A204.1 (cell line): ENCODE measurements around the gene CNOT3.
"Not testable (repeated sequence)": the region's sequence is repeated elsewhere in the genome, so short reads cannot be mapped to it uniquely, and the experiment has no call there.

Experiments used
- FAIRE-seq: peaks from 2 replicates; lab custom pipeline; 2012; peaks lifted over from hg19 to GRCh38; lab: Jason Lieb, UNC

The CNOT3 gene

DNA sequence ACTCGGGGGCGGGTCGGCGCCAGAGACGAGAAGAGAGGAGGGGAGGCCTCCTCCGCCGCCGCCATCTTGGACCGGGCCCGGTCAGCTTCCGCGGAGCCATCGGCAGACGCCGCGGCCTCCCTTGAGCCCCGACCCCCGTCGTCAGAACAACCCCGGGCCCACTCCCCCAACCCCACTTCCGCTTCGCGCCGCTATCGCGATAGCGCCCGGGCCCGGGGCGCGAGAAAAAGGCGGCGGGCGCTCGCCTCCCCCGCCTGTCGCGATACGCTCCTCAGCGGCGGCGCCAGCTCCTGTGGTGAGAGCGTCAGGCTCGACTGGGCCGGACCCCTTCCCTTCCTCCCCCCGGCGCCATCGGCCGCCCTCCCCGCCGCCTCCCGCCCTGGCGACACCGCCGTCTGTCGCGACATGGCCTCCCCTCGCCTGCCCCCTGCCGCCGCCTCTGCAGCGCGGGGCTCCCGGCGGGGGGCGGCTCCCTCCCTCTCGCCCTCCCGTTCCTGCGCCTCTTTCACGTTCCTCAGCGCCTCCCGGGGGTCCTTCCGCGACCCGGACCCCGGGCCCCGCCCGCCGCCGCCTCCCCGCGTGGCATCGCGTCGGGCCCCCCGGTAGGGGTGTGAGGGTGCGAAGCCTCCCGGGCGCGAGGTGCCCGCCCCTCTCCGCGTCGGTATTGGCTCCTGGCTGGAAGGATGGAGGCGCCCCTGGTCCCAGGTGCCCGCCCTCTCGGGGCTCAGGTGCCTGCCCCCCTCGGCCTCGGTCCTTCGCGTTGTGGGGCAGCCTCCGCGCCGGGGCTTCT lies at the start of gene CNOT3:
Gene CNOT3, plus strand, starts transcription at position 64 of the 790 bp plus-strand sequence. CDS start 5,217 bp downstream, outside the sequence.
- FAIRE-seq, result no peak

DNA sequence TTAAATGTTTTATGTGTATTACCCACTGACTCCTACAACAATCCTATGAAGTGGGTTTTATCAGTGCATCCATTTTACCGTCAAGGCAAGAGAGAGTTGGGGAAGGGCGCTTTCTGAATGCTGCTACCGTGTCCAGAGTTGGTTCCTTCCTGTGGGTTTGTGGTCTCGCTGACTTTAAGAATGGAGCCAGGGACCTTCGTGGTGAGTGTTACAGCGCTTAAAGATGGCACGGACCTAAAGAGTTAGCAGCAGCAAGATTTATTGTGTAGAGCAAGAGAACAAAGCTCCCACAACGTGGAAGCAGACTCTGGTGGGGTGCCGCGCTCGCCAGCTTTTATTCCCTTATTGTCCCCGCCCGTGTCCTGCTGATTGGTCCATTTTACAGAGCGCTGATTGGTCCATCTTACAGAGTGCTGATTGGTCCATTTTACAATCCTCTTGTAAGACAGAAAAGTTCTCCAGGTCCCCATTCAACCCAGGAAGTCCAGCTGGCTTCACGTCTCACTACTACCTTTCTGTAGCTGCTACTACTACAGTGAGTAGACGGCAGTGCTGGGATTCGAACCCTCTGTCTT lies 43.0 kb upstream of the CNOT3 start:
- FAIRE-seq, result no peak

DNA sequence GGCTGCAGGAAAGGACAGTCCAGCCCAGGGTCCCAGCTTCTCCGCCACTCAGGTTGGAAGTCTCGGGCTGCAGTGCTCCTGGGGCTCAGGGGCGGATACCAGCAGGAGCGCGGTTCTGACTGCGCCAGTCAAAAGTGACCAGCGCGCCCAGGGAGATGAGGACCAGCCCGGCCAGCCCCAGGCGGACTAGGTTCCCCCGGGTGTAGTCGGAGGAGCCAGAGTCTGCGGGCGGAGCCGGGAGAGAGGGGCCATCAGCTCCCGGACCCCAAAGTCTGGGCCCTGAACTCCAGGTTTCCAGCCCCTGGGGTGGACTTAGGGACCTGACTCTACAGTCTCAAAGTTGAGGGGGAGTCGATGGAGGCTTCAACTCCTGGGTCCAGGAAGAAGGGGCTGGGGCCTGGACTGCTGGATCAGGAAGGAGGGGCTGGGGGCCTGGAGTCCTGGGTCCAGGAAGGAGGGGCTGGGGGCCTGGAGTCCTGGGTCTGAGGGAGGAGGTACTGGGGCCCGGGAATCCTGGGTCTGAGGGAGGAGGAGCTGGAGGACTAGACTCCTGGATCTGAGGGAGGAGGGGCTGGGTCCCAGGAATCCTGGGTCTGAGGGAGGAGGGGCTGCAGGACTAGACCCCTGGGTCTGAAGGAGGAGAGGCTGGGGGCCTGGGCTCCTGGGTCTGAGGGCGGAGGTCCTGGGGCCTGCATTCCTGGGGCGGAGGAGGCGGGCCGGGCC lies 42.3 kb upstream of the CNOT3 start:
- FAIRE-seq, result no peak

DNA sequence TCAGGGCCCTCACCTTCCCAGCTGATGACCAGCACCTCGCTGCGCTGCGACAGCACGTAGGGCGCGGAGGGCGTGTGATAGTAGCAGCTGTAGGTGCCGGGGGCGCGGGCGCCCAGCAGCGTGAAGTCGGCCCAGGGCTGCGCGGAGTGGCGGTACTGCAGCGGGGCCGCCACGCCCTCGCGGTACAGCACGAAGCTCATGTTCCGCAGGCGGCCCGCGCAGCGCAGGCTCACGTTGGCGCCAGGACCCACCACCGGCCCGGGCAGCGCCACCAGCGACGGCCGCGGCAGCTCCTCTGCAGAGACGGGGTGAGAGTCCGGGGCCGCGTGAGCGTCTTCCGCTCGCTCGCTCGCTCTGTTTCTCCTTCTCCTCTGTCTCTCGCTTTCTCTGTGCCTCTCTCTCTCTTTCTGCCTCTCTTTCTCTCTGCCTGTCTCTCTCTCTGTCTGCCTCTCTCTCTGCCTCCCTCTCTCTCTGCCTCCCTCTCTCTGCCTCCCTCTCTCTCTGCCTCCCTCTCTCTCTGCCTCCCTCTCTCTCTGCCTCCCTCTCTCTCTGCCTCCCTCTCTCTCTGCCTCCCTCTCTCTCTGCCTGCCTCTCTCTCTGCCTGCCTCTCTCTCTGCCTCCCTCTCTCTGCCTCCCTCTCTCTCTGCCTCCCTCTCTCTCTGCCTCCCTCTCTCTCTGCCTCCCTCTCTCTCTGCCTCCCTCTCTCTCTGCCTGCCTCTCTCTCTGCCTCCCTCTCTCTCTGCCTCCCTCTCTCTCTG lies 41.5 kb upstream of the CNOT3 start:
- not testable (repeated sequence) for FAIRE-seq

DNA sequence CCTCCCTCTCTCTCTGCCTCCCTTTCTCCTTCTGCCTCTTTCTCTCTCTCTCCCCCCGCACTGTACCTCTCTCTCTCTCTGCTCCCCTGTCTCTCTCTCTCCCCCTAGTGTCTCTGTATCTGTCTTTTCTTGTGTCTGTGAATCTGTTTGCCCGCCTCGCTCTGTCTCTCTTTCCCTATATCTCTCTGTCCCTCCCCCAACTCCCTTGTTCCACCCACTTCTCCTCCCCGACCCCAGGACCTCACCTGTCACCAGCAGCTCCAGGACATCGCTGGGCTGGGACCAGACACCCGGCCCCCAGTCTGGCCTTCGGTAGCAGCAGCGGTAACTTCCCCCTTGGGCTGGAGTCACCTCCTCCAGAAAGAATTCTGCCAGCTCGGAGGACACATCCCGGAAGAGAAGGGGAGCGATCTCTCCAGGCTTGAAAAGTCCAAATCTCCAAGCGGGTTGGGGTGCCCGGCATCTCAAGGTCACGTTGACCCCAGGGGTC lies 40.9 kb upstream of the CNOT3 start:
- no peak for FAIRE-seq

DNA sequence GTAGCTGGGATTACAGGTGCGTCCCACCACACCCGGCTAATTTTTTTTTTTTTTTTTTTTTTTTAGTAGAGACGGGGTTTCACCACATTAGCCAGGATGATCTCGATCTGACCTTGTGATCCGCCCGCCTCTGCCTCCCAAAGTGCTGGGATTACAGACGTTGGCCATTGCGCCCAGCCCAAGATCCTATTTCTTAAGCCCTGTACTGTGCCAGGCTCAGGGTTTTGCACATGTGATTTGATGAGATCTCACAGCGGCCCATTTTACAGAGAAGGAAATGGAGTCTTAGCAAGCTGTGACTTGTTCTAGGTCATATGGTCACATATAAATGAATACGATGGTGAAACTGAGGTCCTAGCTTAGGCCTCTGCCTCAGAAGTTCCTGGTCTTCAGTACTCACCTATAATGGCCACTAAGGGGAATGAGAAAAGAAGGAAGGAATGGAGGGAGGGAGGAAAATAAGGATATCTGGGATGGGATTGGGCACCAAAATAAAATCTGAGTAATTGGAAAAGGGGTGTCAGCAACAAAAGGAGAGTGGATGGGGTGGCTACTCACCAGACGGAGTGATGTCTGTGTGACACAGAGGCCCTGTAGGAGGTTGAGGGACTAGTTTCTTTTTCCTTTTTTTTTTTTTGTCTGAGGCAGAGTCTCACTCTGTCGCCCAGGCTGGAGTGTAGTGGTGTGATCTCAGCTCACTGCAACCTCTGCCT lies 38.2 kb upstream of the CNOT3 start:
- no peak for FAIRE-seq

DNA sequence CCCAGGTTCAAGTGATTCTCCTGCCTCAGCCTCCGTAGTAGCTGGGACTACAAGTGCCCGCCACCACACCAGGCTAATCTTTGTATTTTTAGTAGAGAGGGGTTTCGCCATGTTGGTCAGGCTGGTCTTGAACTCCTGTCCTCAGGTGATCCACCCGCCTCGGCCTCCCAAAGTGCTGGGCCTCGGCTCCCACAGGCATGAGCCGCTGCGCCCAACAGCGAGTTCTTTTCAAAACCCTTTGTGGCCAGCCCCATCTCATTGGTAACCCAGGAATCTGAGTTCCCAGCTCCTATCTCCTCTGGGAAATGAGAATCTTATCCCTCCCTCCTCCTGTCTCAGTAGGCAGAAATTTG lies 37.7 kb upstream of the CNOT3 start:
- FAIRE-seq, result not testable (repeated sequence)

DNA sequence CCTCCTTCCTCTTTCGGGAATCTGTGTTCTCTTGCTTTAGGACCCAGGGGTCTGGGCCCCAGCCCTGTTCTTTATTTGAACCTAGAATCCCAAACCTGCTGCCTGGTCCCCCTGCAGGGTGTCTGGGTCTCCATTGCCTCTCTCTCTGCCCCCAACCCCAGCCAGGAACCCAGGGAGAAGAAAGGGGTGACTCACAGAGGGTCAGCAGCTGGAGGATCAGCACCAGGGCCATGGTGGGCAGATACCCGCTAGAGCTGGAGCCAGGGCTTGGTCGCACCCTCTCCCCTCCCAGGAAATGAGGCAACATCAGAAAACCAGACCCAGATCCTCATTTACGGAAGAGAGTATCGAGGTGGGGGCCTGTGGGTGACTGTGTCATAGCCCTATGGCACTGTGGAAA lies 37.0 kb upstream of the CNOT3 start, which contains the start of gene OSCAR:
Gene OSCAR, minus strand, starts transcription at position 243 of the 400 bp plus-strand sequence. Its CDS starts 11 bp downstream, at position 232.
- FAIRE-seq, result no peak

DNA sequence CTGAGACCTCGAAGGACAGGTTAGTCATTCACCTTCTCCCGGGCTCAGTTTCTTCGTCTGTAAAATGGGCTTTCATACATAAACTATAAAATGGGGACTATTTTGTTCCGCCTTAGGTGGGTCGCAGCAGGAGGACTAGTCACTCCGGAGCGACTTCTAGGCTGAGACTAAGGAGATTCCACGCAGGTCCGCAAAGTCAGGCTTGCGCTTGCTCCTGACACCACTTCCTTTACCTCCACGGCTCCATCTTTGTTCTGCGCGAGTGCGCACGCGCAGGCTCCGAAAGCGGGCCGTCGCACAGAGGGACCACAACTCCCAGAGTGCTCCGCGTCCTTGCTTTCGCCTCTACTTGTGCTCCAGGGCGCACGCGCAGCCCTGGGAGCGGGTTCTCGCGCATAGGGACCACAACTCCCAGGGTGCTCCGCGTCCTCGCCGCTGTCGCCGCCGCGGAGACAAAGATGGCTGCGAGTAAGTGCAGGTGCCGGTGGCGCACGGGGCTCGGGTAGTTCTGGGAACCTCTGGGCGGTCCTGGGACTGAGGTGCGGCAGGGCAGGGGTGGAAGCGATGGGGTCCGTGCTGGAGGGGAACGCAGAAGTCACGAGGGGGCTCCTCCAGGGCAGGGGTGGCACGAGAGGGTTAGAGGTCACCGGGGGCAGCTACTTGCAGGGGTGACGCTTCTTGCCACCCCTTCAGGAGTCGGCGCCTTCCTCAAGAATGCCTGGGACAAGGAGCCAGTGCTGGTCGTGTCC lies 35.0 kb upstream of the CNOT3 start, which contains the start of gene NDUFA3:
Gene NDUFA3, plus strand, starts transcription at position 435 of the 749 bp plus-strand sequence. Its CDS starts 24 bp downstream, at position 459.
- peak; percentile 90 for FAIRE-seq

DNA sequence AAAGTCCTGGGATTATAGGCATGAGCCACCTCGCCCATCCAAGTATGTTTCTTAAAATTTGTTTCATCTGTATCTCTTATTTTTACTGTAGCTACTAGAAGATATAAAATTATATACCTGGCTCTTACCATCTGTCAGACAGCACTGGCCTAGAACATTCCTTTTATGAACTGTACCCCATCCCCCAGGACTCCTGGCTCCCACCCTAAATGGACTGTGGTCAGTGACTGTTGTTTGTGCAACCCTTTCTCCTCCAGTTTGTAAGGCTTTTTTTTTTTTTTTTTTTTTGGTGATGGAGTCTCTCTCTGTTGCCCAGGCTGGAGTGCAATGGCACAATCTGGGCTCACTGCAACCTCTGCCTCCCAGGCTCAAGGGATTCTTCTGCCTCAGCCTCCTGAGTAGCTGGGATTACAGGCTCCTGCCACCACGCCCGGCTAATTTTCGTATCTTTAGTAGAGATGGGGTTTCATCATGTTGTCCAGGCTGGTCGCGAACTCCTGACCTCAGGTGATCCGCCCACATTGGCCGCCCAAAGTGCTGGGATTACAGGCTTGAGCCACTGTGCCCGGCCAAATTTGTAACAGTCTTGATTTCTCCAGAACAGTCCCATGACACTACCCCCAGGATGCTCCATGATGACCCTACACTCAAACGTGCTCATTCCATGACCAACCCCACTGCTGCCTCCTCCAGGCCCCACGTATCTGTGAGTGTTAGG lies 32.4 kb upstream of the CNOT3 start:
- no peak for FAIRE-seq

DNA sequence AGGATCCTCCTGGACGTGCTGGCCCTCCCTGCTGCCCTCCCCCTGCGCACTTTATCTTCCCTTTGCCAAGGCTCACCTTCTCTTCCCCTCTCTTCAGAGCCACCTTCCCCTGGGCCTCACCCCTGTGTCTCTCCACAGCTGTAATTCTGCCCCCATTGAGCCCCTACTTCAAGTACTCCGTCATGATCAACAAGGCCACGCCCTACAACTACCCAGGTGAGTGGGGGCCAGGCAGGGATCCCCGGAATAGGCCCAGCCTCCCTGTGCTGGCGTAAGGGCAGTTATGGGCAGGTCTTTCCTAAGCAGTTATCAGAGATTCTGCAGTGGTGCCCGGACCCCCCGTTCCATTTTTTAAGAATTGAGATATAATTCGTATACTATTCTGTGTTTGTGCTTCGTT lies 31.8 kb upstream of the CNOT3 start:
- FAIRE-seq, result no peak

DNA sequence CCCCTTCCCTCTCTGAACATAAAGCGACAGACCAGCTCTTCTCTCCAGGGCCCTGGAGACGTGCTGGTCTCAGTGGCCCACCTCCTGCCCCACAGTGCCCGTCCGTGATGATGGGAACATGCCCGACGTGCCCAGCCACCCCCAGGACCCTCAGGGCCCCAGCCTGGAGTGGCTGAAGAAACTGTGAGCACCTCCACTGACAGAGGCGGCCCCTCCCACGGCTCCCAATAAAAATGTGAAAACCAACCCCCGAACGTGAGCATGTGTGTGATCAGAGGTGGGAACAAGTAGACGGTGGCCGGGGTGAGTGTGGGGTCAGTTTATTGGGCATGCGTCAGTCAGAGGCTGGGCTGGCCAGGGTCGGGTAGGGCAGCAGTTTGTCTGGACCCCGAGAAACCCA lies 30.8 kb upstream of the CNOT3 start:
- FAIRE-seq, result no peak

DNA sequence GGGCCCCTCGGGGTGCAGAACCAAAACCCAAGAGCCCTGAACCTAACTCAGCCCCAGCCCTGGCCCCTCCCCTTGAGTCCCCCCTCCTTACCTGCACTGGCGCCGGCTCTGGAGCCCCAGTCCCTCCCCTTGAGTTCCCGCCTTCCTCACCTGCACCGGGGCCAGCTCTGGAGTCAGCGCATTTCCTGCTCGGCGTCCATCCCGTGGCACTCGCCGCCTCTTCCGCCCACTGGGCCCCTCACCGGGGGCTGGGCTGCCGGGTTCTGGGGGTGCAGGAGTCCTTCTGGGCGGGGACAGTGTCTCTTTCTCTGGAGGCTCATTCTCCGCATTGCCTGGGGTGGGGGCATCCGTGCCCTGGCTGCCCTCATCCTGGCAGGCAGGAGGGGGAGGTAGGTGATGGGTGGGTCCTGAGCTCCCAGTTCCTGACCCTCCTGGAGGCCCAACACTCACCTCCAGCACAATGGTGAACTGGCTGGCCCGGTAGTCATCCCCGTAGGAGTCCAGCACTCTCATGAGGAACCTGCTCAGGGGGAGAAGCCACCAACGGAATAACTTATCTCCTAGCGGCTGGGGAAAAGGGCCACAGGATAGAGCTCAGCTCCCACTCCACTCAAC lies 29.6 kb upstream of the CNOT3 start:
- FAIRE-seq, result no peak

DNA sequence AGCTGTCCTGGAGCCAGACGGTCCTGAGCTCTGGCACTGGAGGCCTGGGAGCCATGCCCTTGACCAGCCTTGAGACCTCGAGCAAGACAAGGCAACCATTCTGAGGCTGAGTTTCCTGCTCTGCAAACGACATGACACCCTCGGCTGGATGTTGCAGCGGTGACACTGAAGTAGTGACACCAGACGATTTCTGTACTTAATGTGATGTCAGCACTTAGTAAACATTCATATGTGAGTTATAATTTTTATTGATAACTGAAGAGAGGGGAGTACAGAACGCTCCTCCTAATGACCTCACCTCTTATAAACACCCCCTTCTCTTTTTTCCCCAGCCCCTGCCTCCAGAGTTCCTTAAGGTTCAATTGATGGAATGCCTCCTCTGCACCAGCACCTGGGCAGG lies 29.1 kb upstream of the CNOT3 start:
- FAIRE-seq, result no peak

DNA sequence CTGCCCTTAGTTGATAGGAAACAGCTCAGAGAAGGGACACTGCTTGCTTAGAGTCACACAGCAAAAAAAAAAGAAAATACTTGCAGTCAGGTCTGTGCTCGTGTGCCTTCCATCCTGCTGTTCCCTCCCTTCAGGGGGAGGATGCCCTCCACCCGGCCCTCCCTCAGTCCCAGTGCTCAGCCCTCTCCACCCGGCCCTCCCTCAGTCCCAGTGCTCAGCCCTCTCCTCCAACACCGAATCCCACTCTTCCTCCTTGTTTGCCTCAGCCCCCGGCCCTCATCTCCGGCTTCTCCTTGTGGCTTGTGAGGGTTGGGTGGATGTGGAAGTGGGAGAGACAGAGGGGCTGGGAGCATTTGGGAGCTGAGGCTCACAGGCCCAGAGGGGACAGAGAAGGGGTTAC lies 27.9 kb upstream of the CNOT3 start:
- no peak for FAIRE-seq

DNA sequence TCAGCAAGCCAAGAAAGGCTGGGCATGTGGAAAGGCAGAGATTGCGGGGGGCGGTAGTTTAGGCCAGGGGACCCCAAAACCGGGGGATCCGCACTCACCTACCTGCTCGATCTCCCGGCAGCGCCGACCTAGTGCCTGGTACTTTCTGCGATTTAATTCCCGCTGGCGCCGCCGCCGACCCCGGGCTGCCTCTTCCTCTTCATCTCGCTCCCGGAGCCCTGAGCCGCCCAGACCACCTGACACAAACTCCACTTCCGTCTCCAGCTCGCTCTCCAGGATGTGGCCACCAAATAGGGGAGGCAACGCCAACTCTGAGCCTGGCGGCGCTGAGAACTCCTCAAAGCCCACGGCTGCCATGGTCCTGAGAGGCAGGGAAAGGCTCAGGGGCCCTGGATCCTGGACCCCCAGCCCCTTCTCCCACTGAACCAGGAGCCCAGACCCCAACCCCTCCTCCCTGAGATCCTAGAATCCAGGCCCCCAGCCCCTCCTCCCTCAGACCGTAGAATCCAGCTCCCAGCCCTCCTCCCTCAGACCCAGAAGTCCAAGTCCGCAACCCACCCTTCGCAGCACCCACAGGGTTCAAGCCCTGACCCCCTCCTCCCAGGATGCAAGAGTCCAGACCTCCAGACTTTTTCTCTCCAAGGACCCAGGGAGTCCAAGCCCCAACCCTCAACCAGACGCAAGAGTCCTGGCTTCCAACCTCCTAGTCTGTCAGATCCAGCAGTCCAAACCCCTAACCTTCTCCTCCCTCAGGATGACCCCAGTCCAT lies 23.0 kb upstream of the CNOT3 start:
- FAIRE-seq, result no peak

DNA sequence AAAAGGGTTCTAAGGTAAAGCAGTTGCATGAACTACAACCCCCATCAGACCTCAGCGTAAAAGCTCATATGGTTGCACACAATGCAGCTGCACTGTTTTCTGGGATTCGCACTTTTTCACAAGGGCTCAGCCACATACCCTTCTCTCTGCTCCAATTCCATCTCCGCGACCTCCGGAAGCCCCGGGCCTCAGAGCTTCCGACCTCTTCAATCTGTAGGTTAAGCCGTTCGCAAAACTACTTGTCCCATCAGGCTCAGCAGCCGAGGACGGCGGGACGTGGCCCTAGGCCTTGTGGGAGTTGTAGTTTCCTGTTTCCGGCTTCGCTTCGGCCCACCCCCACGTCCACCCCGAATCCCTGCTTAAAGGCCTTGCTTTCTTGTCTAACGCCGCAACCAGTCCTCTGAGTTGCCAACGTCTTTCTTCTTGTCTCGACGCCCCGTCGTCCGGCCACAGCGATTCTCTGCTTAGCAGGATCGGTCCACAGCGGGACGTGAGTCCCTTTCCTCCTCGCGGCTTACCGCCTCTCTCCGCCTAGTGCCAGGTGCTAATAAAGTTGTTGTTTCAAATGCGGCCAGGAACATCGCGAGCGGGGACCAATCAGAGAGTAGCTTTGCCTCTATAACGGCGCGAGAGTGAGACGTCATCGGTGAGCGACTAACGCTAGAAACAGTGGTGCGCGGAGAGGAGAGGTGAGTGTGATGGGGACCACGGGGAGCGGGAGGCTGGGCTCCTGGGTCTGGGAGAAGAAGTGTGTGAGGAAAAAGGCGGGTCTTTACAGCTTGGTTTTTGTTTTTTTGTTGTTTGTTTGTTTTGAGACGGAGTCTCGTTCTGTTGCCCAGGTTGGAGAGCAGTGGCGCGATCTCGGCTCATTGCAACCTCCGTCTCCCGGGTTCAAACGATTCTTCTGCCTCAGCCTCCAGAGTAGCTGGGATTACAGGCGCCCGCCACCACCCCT lies 22.2 kb upstream of the CNOT3 start, which contains the start of the genes PRPF31 and TFPT:
Gene PRPF31, plus strand, starts transcription at position 646 of the 955 bp plus-strand sequence. CDS start 2,525 bp downstream, outside the sequence.
Gene TFPT, minus strand, starts transcription at position 549 of the 955 bp plus-strand sequence. Its CDS starts 388 bp downstream, at position 161.
- peak; percentile 84 for FAIRE-seq
